Fibroblast of lung (primary cell): ENCODE measurements around the gene DPP10. TPM values are rescaled to one million over a fixed set of nuclear protein-coding genes. Genes with fewer than 3 reads are reported as not detected.

ENCODE experiments used
- DNase-seq, 2 donors: peaks; one replicate each; pipeline versions ENCODE4 v3.0.0 to v3.0.0-alpha.2; 2010; ENCODE audit warnings: low read depth in 2 of 2
- H2AFZ ChIP-seq: 2 replicates; pipeline ENCODE4 v1.5.1; 2012; ENCODE audit warnings: low read length, control low read depth, inconsistent platforms
- H3K27ac ChIP-seq: 2 replicates; pipeline ENCODE4 v1.5.1; 2011; ENCODE audit warnings: low read length, control low read depth; ENCODE audit not compliant: insufficient read depth
- H3K27me3 ChIP-seq: 2 replicates; pipeline ENCODE4 v1.5.1; 2011; ENCODE audit warnings: mild to moderate bottlenecking, low read length; ENCODE audit not compliant: control insufficient read depth, insufficient read depth
- H3K36me3 ChIP-seq: 2 replicates; pipeline ENCODE4 v1.5.1; 2011; ENCODE audit warnings: low read length; ENCODE audit not compliant: control insufficient read depth, insufficient read depth
- H3K4me1 ChIP-seq: 2 replicates; pipeline ENCODE4 v1.5.1; 2011; ENCODE audit warnings: low read length; ENCODE audit not compliant: control insufficient read depth, insufficient read depth; ENCODE audit errors: extremely low read depth
- H3K4me2 ChIP-seq: 2 replicates; pipeline ENCODE4 v1.5.1; 2011; ENCODE audit warnings: low read length, control low read depth; ENCODE audit not compliant: insufficient read depth; ENCODE audit errors: extremely low read depth
- H3K4me3 ChIP-seq, 4 experiments: fragments of 200-600 bp in 1 of 4; sonication (generic) in 1 of 4; replicated peaks in 1 of 4; 2 replicates each; pipeline ENCODE4 v1.5.1; 2011 to 2016; ENCODE audit warnings: low read length in 4 of 4, low read depth in 3 of 4, mild to moderate bottlenecking in 3 of 4, control low read depth in 2 of 4, inconsistent platforms in 1 of 4, mixed read lengths in 1 of 4; ENCODE audit not compliant: insufficient read depth in 1 of 4; ENCODE audit errors: control extremely low read depth in 1 of 4
- H3K79me2 ChIP-seq: 2 replicates; pipeline ENCODE4 v1.5.1; 2012; ENCODE audit warnings: mild to moderate bottlenecking, low read length, inconsistent platforms; ENCODE audit not compliant: control insufficient read depth, insufficient read depth
- H3K9ac ChIP-seq: 2 replicates; pipeline ENCODE4 v1.5.1; 2011; ENCODE audit warnings: mild to moderate bottlenecking, low read length, control low read depth; ENCODE audit not compliant: insufficient read depth
- H3K9me3 ChIP-seq: 2 replicates; pipeline ENCODE4 v1.5.1; 2012; ENCODE audit warnings: low read depth, low read length; ENCODE audit not compliant: control insufficient read depth, insufficient read depth
- H4K20me1 ChIP-seq: 2 replicates; pipeline ENCODE4 v1.5.1; 2011; ENCODE audit warnings: low read length; ENCODE audit not compliant: control insufficient read depth, insufficient read depth; ENCODE audit errors: extremely low read depth
- CTCF ChIP-seq, 2 donors: IDR thresholded peaks in 1 of 2; conservative IDR thresholded peaks in 1 of 2; 1 replicate in 1 of 2; 2 replicates in 1 of 2; pipeline ENCODE4 v1.5.1; 2011 to 2012; ENCODE audit warnings: low read length in 2 of 2, control low read depth in 1 of 2, inconsistent platforms in 1 of 2, low read depth in 1 of 2, mild to moderate bottlenecking in 1 of 2
- EZH2 ChIP-seq: IDR thresholded peaks from 2 replicates; pipeline ENCODE4 v1.5.1; 2012; ENCODE audit warnings: low read length, control low read depth, mild to moderate bottlenecking; ENCODE audit errors: missing control alignments
- polyA plus RNA-seq, 2 donors: library from polyadenylated mRNA; depleted of rRNA in 1 of 2; stranded (reverse) in 1 of 2; unstranded in 1 of 2; fragments of >200 nt; gene quantifications; 2 replicates each; pipeline ENCODE4 v1.2.1, GENCODE V29; 2011 to 2012; ENCODE audit warnings: missing spikeins in 1 of 2
- total RNA-seq: library from RNA; depleted of rRNA; stranded (reverse); fragments of >200 nt; gene quantifications from 2 replicates; pipeline ENCODE4 v1.2.1, GENCODE V29; 2014

The DPP10 gene
- total and polyA plus RNA-seq, 2 donors (not counting 1 experiment from before 2014, with no cell fraction given): not detected

GRCh38 chr2:115119086-115119485, 676.6 kb downstream of the DPP10 start:
- H3K4me3 ChIP-seq: no peak overlapping the region
- H4K20me1 ChIP-seq: no peaks in the 10 kb centered on the region
- no peak overlapping the region for H2AFZ ChIP-seq

GRCh38 chr2:115122701-115123100, 680.3 kb downstream of the DPP10 start:
- Histone ChIP-seq H3K9ac (no peak overlapping the region), H4K20me1 (no peaks in the 10 kb centered on the region), H3K4me1 (no peaks in the 10 kb centered on the region), H2AFZ (no peak overlapping the region), H3K27me3 (no peaks in the 10 kb centered on the region), H3K27ac (no peak overlapping the region), H3K36me3 (no peaks in the 10 kb centered on the region), H3K79me2 (no peaks in the 10 kb centered on the region), H3K4me2 (no peak overlapping the region), H3K9me3 (no peaks in the 10 kb centered on the region), H3K4me3 (no peak overlapping the region)
- TF ChIP-seq EZH2: no peak
- no peak for TF ChIP-seq CTCF (conservative IDR thresholded peaks at IDR 0.05 in 1 of 2, IDR thresholded peaks at IDR 0.05 in 1 of 2; ENCODE audit: low read depth in 1 of 2, low read length in 2 of 2)
- no peak for DNase-seq

More at GRCh38 chr2:115119086-115119485, 676.6 kb downstream of the DPP10 start:
- TF ChIP-seq EZH2 (no peak), CTCF (conservative IDR thresholded peaks at IDR 0.05 in 1 of 2, IDR thresholded peaks at IDR 0.05 in 1 of 2; ENCODE audit: low read depth in 1 of 2, low read length in 2 of 2) (no peak)
- Histone ChIP-seq H3K9ac (no peak overlapping the region), H3K4me1 (no peaks in the 10 kb centered on the region), H3K27me3 (no peaks in the 10 kb centered on the region), H3K27ac (no peak overlapping the region), H3K9me3 (no peaks in the 10 kb centered on the region), H3K4me2 (no peak overlapping the region), H3K79me2 (no peaks in the 10 kb centered on the region), H3K36me3 (no peaks in the 10 kb centered on the region)
- DNase-seq: no peak

GRCh38 chr2:115124817-115125216, 682.4 kb downstream of the DPP10 start:
- no peaks in the 10 kb centered on the region for H3K4me1 ChIP-seq
- no peak overlapping the region for H2AFZ ChIP-seq
- H3K4me2 ChIP-seq: no peak overlapping the region
- no peak for DNase-seq
- no peaks in the 10 kb centered on the region for H3K79me2 ChIP-seq
- H3K4me3 ChIP-seq: no peak overlapping the region
- H3K9me3 ChIP-seq: no peaks in the 10 kb centered on the region
- no peak for TF ChIP-seq EZH2
- TF ChIP-seq CTCF (conservative IDR thresholded peaks at IDR 0.05 in 1 of 2, IDR thresholded peaks at IDR 0.05 in 1 of 2; ENCODE audit: low read depth in 1 of 2, low read length in 2 of 2): no peak
- no peak overlapping the region for H3K9ac ChIP-seq
- H3K27ac ChIP-seq: no peak overlapping the region
- H3K27me3 ChIP-seq: no peaks in the 10 kb centered on the region
- no peaks in the 10 kb centered on the region for H4K20me1 ChIP-seq
- no peaks in the 10 kb centered on the region for H3K36me3 ChIP-seq
